ENCODE measurements around the gene TATDN2.
"Not testable (repeated sequence)": the region's sequence is repeated elsewhere in the genome, so short reads cannot be mapped to it uniquely, and the experiment has no call there.

Gene TATDN2

GRCh38 chr3:10248984-10249748, 907 bp downstream of the TATDN2 start:
- Mint-ChIP-seq H3K9me3 (peaks cover 3 to 10% of the 10 kb centered on the region in 2 donors), H3K27me3 (no peaks in the 10 kb centered on the region), H3K27ac (peak overlapping the region; percentile 97), H3K4me3 (peak overlapping the region; percentile 96 to 99), H3K36me3 (peaks cover 49 to 66% of the 10 kb centered on the region in 2 donors), H3K4me1 (peaks cover 30 to 53% of the 10 kb centered on the region in 2 donors)
- ATAC-seq (replicated peaks) (peak; percentile 23 to 28), DNase-seq (peak; percentile 31)

GRCh38 chr3:10249833-10250232, 1.6 kb downstream of the TATDN2 start:
- DNase-seq: no peak
- peaks cover 35 to 60% of the 10 kb centered on the region in 2 donors for H3K4me1 Mint-ChIP-seq
- H3K36me3 Mint-ChIP-seq: peaks cover 47 to 67% of the 10 kb centered on the region in 2 donors
- H3K27me3 Mint-ChIP-seq: no peaks in the 10 kb centered on the region
- peaks cover 3 to 7% of the 10 kb centered on the region in 2 donors for H3K9me3 Mint-ChIP-seq
- H3K4me3 Mint-ChIP-seq: peak overlapping the region; percentile 96 to 99
- ATAC-seq (replicated peaks): no peak
- H3K27ac Mint-ChIP-seq: peak overlapping the region; percentile 97

- peaks cover 51 to 70% of the 10 kb centered on the region in 2 donors for H3K36me3 Mint-ChIP-seq
- peak overlapping the region in 1 of 2 donors; percentile 96 for H3K4me3 Mint-ChIP-seq
- no peak overlapping the region for H3K27ac Mint-ChIP-seq
These were observed 2.7 kb downstream of the TATDN2 start for GRCh38 chr3:10251006-10251405.

GRCh38 chr3:10253731-10254130, 5.5 kb downstream of the TATDN2 start:
- no peaks in the 10 kb centered on the region for H3K9me3 Mint-ChIP-seq
- no peaks in the 10 kb centered on the region for H3K27me3 Mint-ChIP-seq
- ATAC-seq (replicated peaks) (no peak), DNase-seq (no peak)
- H3K36me3 Mint-ChIP-seq: peaks cover 50 to 70% of the 10 kb centered on the region in 2 donors
- peaks cover 34 to 61% of the 10 kb centered on the region in 2 donors for H3K4me1 Mint-ChIP-seq
- no peak overlapping the region for H3K4me3 Mint-ChIP-seq
- H3K27ac Mint-ChIP-seq: no peak overlapping the region

More at GRCh38 chr3:10251006-10251405, 2.7 kb downstream of the TATDN2 start:
- H3K9me3 Mint-ChIP-seq: peaks cover 3 to 4% of the 10 kb centered on the region in 2 donors
- H3K27me3 Mint-ChIP-seq: no peaks in the 10 kb centered on the region
- DNase-seq (no peak), ATAC-seq (replicated peaks) (no peak)
- H3K4me1 Mint-ChIP-seq: peaks cover 35 to 62% of the 10 kb centered on the region in 2 donors

- no peak overlapping the region for H3K4me3 Mint-ChIP-seq
- H3K4me1 Mint-ChIP-seq: peaks cover 37 to 63% of the 10 kb centered on the region in 2 donors
- peaks cover 51 to 69% of the 10 kb centered on the region in 2 donors for H3K36me3 Mint-ChIP-seq
- ATAC-seq (replicated peaks) (no peak), DNase-seq (no peak)
- no peaks in the 10 kb centered on the region for H3K9me3 Mint-ChIP-seq
- no peak overlapping the region for H3K27ac Mint-ChIP-seq
- no peaks in the 10 kb centered on the region for H3K27me3 Mint-ChIP-seq
These were observed 7.6 kb downstream of the TATDN2 start for GRCh38 chr3:10255835-10256234.

GRCh38 chr3:10259036-10259435, 10.8 kb downstream of the TATDN2 start:
- no peaks in the 10 kb centered on the region for H3K9me3 Mint-ChIP-seq
- H3K4me1 Mint-ChIP-seq: peaks cover 45 to 61% of the 10 kb centered on the region in 2 donors
- H3K4me3 Mint-ChIP-seq: no peak overlapping the region
- DNase-seq (no peak), ATAC-seq (replicated peaks) (no peak)
- H3K36me3 Mint-ChIP-seq: peaks cover 59 to 76% of the 10 kb centered on the region in 2 donors
- no peaks in the 10 kb centered on the region for H3K27me3 Mint-ChIP-seq
- peak overlapping the region; percentile 37 for H3K27ac Mint-ChIP-seq

- Mint-ChIP-seq H3K27ac (peak overlapping the region; percentile 16), H3K27me3 (no peaks in the 10 kb centered on the region), H3K4me3 (no peak overlapping the region)
These were observed 11.5 kb downstream of the TATDN2 start for GRCh38 chr3:10259798-10260197.

GRCh38 chr3:10260211-10260701, 12.0 kb downstream of the TATDN2 start:
- Mint-ChIP-seq H3K4me3 (no peak overlapping the region), H3K4me1 (peaks cover 42 to 56% of the 10 kb centered on the region in 2 donors)

More at GRCh38 chr3:10259798-10260197, 11.5 kb downstream of the TATDN2 start:
- Mint-ChIP-seq H3K36me3 (peaks cover 58 to 74% of the 10 kb centered on the region in 2 donors), H3K4me1 (peaks cover 42 to 58% of the 10 kb centered on the region in 2 donors), H3K9me3 (no peaks in the 10 kb centered on the region)
- no peak for ATAC-seq (replicated peaks)
- DNase-seq: no peak

GRCh38 chr3:10262027-10262426, 13.8 kb downstream of the TATDN2 start:
- DNase-seq (no peak), ATAC-seq (replicated peaks) (no peak)
- H3K4me1 Mint-ChIP-seq: peaks cover 42 to 59% of the 10 kb centered on the region in 2 donors
- no peaks in the 10 kb centered on the region for H3K27me3 Mint-ChIP-seq
- peaks cover 61 to 69% of the 10 kb centered on the region in 2 donors for H3K36me3 Mint-ChIP-seq
- no peak overlapping the region for H3K4me3 Mint-ChIP-seq
- peak overlapping the region; percentile 0 for H3K27ac Mint-ChIP-seq
- H3K9me3 Mint-ChIP-seq: no peaks in the 10 kb centered on the region

More at GRCh38 chr3:10260211-10260701, 12.0 kb downstream of the TATDN2 start:
- Mint-ChIP-seq H3K27me3 (no peaks in the 10 kb centered on the region), H3K27ac (peak overlapping the region; percentile 16), H3K36me3 (peaks cover 59 to 74% of the 10 kb centered on the region in 2 donors), H3K9me3 (no peaks in the 10 kb centered on the region)
- no peak for DNase-seq
- ATAC-seq (replicated peaks): no peak

- H3K4me3 Mint-ChIP-seq: no peak overlapping the region
These were observed 15.5 kb downstream of the TATDN2 start for GRCh38 chr3:10263646-10264363.

GRCh38 chr3:10265833-10266232, 17.6 kb downstream of the TATDN2 start:
- no peak for DNase-seq
- Mint-ChIP-seq H3K27ac (no peak overlapping the region), H3K9me3 (no peaks in the 10 kb centered on the region), H3K27me3 (no peaks in the 10 kb centered on the region), H3K36me3 (peaks cover 61 to 66% of the 10 kb centered on the region in 2 donors), H3K4me3 (peak overlapping the region in 1 of 2 donors; percentile 14), H3K4me1 (peaks cover 37 to 57% of the 10 kb centered on the region in 2 donors)
- no peak for ATAC-seq (replicated peaks)

More at GRCh38 chr3:10263646-10264363, 15.5 kb downstream of the TATDN2 start:
- Mint-ChIP-seq H3K27ac (peak overlapping the region; percentile 72), H3K36me3 (peaks cover 69 to 75% of the 10 kb centered on the region in 2 donors), H3K27me3 (no peaks in the 10 kb centered on the region), H3K9me3 (no peaks in the 10 kb centered on the region), H3K4me1 (peaks cover 47 to 69% of the 10 kb centered on the region in 2 donors)
- DNase-seq (no peak), ATAC-seq (replicated peaks) (peak; percentile 62 to 88)

GRCh38 chr3:10266936-10267335, 18.7 kb downstream of the TATDN2 start:
- not testable (repeated sequence) for ATAC-seq (replicated peaks); H3K27me3 Mint-ChIP-seq; H3K9me3 Mint-ChIP-seq; DNase-seq; H3K27ac Mint-ChIP-seq; H3K4me3 Mint-ChIP-seq
- Mint-ChIP-seq H3K4me1 (peaks cover 30 to 46% of the 10 kb centered on the region in 2 donors), H3K36me3 (peaks cover 52 to 58% of the 10 kb centered on the region in 2 donors)

- Mint-ChIP-seq H3K9me3 (no peaks in the 10 kb centered on the region), H3K4me3 (no peak overlapping the region), H3K27ac (no peak overlapping the region), H3K4me1 (peaks cover 28 to 47% of the 10 kb centered on the region in 2 donors), H3K36me3 (peaks cover 49 to 54% of the 10 kb centered on the region in 2 donors), H3K27me3 (no peaks in the 10 kb centered on the region)
- ATAC-seq (replicated peaks) (no peak), DNase-seq (no peak)
These were observed 19.9 kb downstream of the TATDN2 start for GRCh38 chr3:10268116-10268515.

GRCh38 chr3:10268930-10269329, 20.7 kb downstream of the TATDN2 start:
- Mint-ChIP-seq H3K27me3 (no peaks in the 10 kb centered on the region), H3K9me3 (no peaks in the 10 kb centered on the region), H3K4me3 (no peak overlapping the region), H3K4me1 (peaks cover 24 to 47% of the 10 kb centered on the region in 2 donors), H3K36me3 (peaks cover 43 to 48% of the 10 kb centered on the region in 2 donors), H3K27ac (no peak overlapping the region)
- no peak for ATAC-seq (replicated peaks)
- DNase-seq: no peak

Measured in stimulated activated naive B cell treated with anti-CD40 and anti-IgM and Interleukin-4, amounts not matched to agents 10 μg/mL and 1 μg/mL and 100 μg/mL, for 72 hours (primary cell).